ENCODE measurements around the gene AASDH.

DNA sequence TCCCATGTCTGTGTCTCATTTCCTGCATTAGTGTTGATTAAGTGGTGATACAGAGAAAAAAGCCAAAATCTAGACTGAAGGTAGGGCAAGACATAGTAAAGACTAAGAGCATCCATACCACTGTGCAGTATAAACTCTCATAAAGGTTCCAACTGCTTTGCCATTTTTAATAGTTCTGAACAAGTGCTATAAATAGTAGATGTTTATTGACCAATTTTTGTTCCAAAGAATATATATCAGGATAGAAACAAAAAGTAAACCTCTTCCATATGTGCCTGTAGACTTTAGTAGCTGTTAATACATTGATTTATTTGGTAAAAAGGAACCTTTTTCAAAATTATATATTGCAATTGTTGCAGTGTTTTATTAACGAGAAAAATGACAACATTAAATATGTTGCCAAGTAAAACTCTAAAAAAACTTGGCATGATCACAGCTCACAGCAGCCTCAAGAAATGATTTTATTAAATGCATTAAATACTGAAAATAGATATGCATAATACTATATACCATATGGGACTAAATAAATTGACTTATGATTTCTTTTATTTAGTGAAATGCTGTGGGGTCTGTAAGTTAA is 22.3 kb upstream of the AASDH start:
- TF ChIP-seq FOXP4 (CRISPR knock-in tag; IDR thresholded peaks at IDR 0.05): no peak
- no peak for TF ChIP-seq TARDBP (CRISPR knock-in tag; IDR thresholded peaks at IDR 0.05)
- TF ChIP-seq POLR2A (IDR thresholded peaks at IDR 0.05; ENCODE audit: insufficient read depth in 1 of 2, low read depth in 2 of 2, low read length in 2 of 2): no peak
- no peak for TF ChIP-seq KLF15 (CRISPR knock-in tag; IDR thresholded peaks at IDR 0.05; ENCODE audit: borderline replicate concordance)

Measured in HepG2 (cell line).